ENCODE results near the gene HDAC4.

HDAC4 gene

GRCh38 chr2:239230318-239231052 is 170.3 kb downstream of the HDAC4 start:
- Histone ChIP-seq H3K27me3 (ENCODE audit: insufficient read depth, low read length, poor library complexity, severe bottlenecking) (no peaks in the 10 kb centered on the region), H3F3A (ENCODE audit: low read depth) (no peaks in the 10 kb centered on the region), H4K20me1 (ENCODE audit: insufficient read depth, low read length, poor library complexity, severe bottlenecking) (peaks cover 21% of the 10 kb centered on the region), H3K79me2 (ENCODE audit: insufficient read depth, low read length) (peaks cover 22% of the 10 kb centered on the region; the same call in 1 of the 2 replicates), H3K9me3 (ENCODE audit: insufficient read depth, low read depth, low read length) (no peaks in the 10 kb centered on the region), H3K9me2 (replicated peaks; ENCODE audit: low read depth, low read length) (no peaks in the 10 kb centered on the region), H3K4me3 (ENCODE audit: low read length, poor library complexity, severe bottlenecking) (peak overlapping the region; percentile 40), H3K4me1 (ENCODE audit: insufficient read depth, low read length, poor library complexity, severe bottlenecking) (peaks cover 23% of the 10 kb centered on the region), H2AFZ (ENCODE audit: low read length) (no peak overlapping the region), H3K36me3 (ENCODE audit: insufficient read depth, low read length) (no peaks in the 10 kb centered on the region), H3K4me2 (ENCODE audit: low read depth, low read length, poor library complexity, severe bottlenecking) (peak overlapping the region; percentile 64), H3K9ac (ENCODE audit: low read depth, low read length, poor library complexity, severe bottlenecking) (peak overlapping the region; percentile 11)
- TF ChIP-seq CTCF (conservative IDR thresholded peaks at IDR 0.05; ENCODE audit: low read length) (no peak), EZH2phosphoT487 (IDR thresholded peaks at IDR 0.05; ENCODE audit: borderline replicate concordance) (no peak)

- Histone ChIP-seq H3K4me1 (ENCODE audit: insufficient read depth, low read length, poor library complexity, severe bottlenecking) (peaks cover 23% of the 10 kb centered on the region), H3K9ac (ENCODE audit: low read depth, low read length, poor library complexity, severe bottlenecking) (no peak overlapping the region), H3K36me3 (ENCODE audit: insufficient read depth, low read length) (no peaks in the 10 kb centered on the region), H2AFZ (ENCODE audit: low read length) (no peak overlapping the region), H3K79me2 (ENCODE audit: insufficient read depth, low read length) (peaks cover 22% of the 10 kb centered on the region; the same call in 1 of the 2 replicates), H3K9me3 (ENCODE audit: insufficient read depth, low read depth, low read length) (no peaks in the 10 kb centered on the region), H3K4me2 (ENCODE audit: low read depth, low read length, poor library complexity, severe bottlenecking) (peak overlapping the region; percentile 64), H3K27me3 (ENCODE audit: insufficient read depth, low read length, poor library complexity, severe bottlenecking) (no peaks in the 10 kb centered on the region), H3F3A (ENCODE audit: low read depth) (no peaks in the 10 kb centered on the region), H3K4me3 (ENCODE audit: low read length, poor library complexity, severe bottlenecking) (no peak overlapping the region), H4K20me1 (ENCODE audit: insufficient read depth, low read length, poor library complexity, severe bottlenecking) (peaks cover 21% of the 10 kb centered on the region), H3K9me2 (replicated peaks; ENCODE audit: low read depth, low read length) (no peaks in the 10 kb centered on the region)
- TF ChIP-seq EZH2phosphoT487 (IDR thresholded peaks at IDR 0.05; ENCODE audit: borderline replicate concordance): no peak
- TF ChIP-seq CTCF (conservative IDR thresholded peaks at IDR 0.05; ENCODE audit: low read length): no peak
Measured at GRCh38 chr2:239229545-239230279, 171.1 kb downstream of the HDAC4 start.

- H3K9me3 ChIP-seq (ENCODE audit: insufficient read depth, low read depth, low read length): no peaks in the 10 kb centered on the region
- TF ChIP-seq EZH2phosphoT487 (IDR thresholded peaks at IDR 0.05; ENCODE audit: borderline replicate concordance): no peak
- TF ChIP-seq CTCF (conservative IDR thresholded peaks at IDR 0.05; ENCODE audit: low read length): no peak
- no peak overlapping the region for H3K4me2 ChIP-seq (ENCODE audit: low read depth, low read length, poor library complexity, severe bottlenecking)
- H3K27me3 ChIP-seq (ENCODE audit: insufficient read depth, low read length, poor library complexity, severe bottlenecking): no peaks in the 10 kb centered on the region
- peaks cover 29% of the 10 kb centered on the region for H3K4me1 ChIP-seq (ENCODE audit: insufficient read depth, low read length, poor library complexity, severe bottlenecking)
- H3K79me2 ChIP-seq (ENCODE audit: insufficient read depth, low read length): peaks cover 29% of the 10 kb centered on the region; the same call in 1 of the 2 replicates
- H3K9me2 ChIP-seq (replicated peaks; ENCODE audit: low read depth, low read length): no peaks in the 10 kb centered on the region
- no peaks in the 10 kb centered on the region for H3K36me3 ChIP-seq (ENCODE audit: insufficient read depth, low read length)
- H3K4me3 ChIP-seq (ENCODE audit: low read length, poor library complexity, severe bottlenecking): no peak overlapping the region
- no peak overlapping the region for H2AFZ ChIP-seq (ENCODE audit: low read length)
- H4K20me1 ChIP-seq (ENCODE audit: insufficient read depth, low read length, poor library complexity, severe bottlenecking): peaks cover 24% of the 10 kb centered on the region
- no peak overlapping the region for H3K9ac ChIP-seq (ENCODE audit: low read depth, low read length, poor library complexity, severe bottlenecking)
- no peaks in the 10 kb centered on the region for H3F3A ChIP-seq (ENCODE audit: low read depth)
Measured at GRCh38 chr2:239227661-239228371, 173.0 kb downstream of the HDAC4 start.

All from Loucy (cell line).